Left renal cortex interstitium (tissue), 4 donors: ENCODE data around the gene TMEM131. TPM values are rescaled to one million over a fixed set of nuclear protein-coding genes. Genes with fewer than 3 reads are reported as not detected.
"Not testable (repeated sequence)": the region's sequence is repeated elsewhere in the genome, so short reads cannot be mapped to it uniquely, and the experiment has no call there.

Source experiments
- DNase-seq, 4 donors: peaks; one replicate each; pipeline ENCODE4 v3.0.0-alpha.2; 2013; ENCODE audit warnings: low read depth in 4 of 4, low spot score in 2 of 4, missing footprints in 1 of 4
- polyA plus RNA-seq, 4 donors: library from polyadenylated mRNA; unstranded; fragments of 120-200 nt; gene quantifications; one replicate each; pipeline ENCODE4 v1.2.1, GENCODE V29; 2013; ENCODE audit not compliant: insufficient read length in 4 of 4

The TMEM131 gene
- polyA plus RNA-seq, 4 donors = 39.2 to 49.8 (median 45.4) TPM

DNA sequence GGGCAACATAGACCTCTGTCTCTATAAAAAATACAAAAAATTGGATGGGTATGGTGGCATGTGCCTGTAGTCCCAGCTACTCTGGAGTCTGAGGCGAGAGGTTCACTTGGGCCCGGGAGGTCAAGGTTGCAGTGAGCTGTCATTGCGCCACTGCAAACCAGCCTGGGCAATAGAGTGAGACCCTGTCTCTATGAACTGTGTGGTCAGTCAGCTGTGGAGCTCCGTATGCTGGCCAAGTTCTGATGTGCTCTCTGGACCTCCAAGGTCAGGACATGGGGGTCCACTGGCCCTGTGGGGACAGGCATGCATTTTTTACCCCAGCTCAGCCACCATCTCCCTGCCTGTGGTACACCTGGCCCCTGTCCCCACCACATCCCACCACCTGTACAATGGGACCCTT is 71.6 kb downstream of the TMEM131 start:
- DNase-seq = no peak

DNA sequence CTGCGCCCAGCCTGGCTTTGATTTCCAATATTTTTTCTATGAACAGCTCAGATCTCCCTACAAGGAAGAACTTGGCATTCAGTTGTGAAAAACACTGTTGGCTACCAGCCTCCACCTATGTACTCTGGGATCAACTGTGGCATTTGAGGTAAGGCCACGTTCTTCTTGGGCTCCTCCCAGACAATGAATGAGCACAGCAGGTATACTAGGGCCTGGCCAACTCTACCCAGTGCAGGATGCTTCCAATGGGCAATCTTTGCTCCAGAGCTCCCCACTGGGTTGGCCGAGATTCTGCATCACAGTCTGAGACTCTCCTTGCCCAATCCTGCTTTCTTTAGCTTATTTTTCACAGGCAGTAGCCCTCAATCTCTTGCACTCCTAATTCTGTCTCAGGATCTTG is 75.9 kb downstream of the TMEM131 start:
- no peak for DNase-seq

DNA sequence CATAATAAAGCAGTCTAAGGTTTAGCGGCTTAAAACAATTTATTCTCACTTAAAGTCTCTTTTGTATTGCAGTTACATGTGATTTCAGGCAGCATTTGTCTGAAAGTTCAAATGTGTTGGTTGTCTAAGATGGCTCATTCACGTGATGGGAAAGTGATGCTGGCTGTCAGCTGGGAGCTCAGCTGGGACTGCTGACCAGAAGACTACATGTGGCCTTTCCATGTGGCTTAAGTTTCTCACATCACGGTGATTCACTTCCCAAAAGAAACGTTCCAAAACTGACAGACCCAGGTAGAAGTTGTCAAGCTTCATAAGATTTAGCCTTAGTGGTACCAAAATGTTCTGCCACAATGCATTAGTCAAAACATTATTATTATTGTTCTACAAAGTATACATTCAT is 76.9 kb downstream of the TMEM131 start:
- no peak for DNase-seq

DNA sequence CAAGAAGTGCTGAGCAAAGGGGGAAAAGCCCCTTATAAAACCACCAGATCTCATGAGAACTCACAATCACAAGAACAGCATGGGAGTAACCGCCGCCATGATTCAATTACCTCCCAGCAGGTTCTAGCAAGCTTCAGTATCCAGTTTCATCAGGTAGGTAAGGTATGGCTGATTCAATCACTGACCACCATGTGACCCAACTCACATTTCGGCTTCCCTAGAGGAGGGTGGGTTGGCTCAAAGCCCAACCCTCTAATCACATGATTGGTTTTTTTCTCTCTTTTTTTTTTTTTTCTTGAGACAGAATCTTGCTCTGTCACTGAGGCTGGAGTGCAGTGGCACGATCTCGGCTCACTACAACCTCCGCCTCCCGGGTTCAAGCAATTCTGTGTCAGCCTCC is 78.1 kb downstream of the TMEM131 start:
- not testable (repeated sequence) for DNase-seq

DNA sequence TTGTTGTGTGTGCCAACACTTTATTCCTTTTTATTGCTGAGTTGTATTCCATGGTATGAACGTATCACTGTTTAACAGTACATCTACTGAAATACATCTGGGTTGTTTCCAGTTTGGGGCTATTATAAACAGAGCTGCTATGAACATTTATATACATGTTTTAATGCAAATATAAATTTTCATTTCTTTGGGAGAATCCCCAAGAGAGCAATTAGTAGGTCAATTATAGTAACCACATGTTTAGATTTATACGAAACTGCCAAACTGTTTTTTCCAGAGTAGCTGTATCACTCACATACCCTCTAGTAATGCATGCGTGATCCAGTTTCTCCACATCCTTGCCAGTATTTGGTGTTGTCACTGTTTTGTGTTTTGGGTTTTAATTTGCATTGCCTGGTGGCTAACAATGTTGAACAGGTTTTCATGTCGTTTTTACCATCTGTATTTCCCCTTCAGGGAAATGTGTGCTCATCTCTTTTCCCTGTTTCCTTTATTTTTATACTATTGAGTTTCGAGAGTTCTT is 81.0 kb downstream of the TMEM131 start:
- no peak for DNase-seq

DNA sequence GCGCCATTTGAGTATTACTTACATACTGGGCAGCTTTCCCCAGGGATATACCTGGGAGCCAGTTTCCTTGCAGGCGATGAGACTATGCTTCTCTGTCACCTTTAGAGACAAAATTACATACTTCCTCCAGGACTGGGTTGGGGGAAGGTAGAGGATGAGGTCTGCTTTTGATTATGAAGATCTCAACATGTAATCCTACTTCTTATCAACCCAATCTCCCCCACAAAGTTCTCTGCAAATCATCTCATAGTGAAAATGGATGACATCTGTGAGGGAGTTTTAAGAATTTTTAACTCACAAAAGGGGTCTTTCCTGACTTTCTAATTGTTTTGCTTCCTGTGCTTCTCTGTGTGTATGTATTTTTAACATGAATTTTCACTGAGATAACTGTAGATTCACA is 81.9 kb downstream of the TMEM131 start:
- no peak for DNase-seq

DNA sequence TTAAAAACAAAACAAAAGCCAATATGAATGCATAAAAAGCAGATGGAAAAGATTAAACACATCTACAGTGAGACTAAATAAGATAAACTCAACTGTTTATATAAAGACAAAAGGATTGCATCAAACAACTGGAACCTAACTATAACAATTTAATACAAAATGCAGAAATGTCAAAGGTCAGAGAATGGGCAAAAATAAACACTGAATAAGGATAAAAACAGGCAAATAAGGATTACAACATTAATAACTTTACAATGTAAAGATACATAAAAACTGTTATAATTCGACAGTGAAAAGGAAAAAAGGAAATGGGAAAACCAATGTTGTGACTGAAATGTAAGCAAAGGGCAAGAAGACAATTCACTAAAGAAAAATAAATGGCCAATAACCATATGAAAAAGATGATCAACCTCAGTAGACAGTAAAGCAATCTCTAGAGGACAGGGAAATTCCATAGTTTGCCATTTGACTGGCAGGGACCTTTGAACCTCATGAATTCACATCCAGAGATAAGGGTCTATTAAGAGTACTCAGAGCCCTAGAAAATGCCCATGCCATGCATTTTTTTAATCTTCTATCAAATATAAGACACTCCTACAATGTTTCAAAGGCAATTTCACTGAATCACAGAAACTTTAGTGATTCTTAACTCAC is 83.7 kb downstream of the TMEM131 start:
- DNase-seq = no peak

DNA sequence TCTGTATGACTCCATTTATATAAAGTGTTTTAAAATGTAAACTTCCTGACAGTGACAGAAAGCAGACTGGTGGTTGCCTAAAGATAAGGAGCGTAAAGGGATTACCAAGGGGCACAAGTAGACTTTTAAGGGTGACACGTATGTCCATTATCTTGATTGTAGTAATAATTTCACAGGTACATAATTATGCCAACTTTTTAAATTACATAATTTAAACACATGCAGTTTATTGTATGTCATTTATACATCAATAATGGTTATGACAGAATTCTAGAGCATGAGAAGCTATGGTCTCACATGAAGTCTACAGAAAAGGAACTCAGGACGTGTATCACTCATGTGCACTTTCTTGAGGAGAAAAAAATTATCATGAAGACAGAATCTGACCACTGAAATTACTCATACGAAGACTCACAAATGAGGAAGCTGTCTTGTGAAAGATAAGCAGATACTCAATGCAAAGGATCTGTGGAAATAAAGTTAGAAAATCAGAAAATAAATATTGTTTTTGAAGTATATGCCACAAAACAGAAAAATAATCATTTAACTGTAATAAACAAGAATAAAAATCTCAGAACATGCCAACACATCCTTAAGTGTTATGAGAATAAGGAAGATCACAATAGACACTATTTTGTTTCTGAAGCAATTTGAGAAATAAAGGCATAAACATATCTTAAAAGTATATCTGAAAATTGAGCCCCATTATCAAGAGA is 84.4 kb downstream of the TMEM131 start:
- no peak for DNase-seq

DNA sequence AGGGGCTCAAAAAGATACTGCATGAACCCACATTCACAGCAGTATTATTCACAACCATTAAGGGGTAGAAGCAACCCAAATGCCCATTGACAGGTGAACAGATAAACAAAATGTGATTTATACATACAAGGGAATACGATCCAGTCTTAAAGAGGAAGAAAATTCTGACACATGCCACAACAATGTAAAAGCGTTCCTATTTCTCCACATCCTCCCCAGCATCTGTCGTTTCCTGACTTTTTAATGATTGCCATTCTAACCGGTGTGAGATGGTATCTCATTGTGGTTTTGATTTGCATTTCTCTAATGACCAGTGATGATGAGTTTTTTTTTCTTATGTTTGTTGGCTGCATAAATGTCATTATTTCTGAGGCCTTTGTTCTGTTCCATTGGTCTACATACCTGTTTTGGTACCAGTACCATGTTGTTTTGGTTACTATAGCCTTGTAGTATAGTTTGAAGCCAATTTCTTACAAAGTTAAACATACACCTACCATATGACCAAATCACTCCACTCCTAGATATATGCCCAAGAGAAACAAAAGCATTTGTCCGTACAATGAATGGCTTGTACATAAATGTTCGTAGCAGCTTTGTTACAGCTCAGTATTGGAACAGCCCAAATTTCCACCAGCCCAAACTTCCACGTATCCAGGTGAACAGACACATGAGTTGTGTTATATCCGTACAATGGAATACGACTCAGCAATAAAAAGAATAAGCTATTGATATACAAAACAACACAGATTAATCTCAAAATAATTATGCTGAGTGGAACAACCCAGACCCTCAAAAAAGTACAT is 85.1 kb downstream of the TMEM131 start:
- no peak for DNase-seq

DNA sequence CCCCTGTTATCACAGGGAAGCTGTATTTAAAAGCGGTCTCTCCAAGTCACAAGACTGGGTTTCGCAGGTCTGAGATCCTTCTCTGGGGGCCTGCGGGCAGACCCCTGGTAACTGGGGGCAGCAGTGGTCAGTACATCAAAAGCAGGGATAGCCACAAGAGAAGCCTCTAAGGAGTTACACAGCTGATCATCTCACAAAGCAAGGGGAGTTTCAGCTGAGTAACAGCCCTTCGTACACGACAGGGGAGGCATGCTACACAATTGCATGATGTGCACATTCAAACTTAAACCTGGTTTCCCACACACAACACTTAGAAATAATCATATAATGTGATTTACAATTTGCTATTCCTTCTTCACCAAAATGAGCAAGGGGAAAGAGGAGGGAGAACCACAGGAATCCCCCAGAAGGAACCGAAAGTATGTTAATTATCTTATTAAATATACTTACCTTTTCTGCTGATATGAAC is 87.5 kb downstream of the TMEM131 start:
- no peak for DNase-seq

DNA sequence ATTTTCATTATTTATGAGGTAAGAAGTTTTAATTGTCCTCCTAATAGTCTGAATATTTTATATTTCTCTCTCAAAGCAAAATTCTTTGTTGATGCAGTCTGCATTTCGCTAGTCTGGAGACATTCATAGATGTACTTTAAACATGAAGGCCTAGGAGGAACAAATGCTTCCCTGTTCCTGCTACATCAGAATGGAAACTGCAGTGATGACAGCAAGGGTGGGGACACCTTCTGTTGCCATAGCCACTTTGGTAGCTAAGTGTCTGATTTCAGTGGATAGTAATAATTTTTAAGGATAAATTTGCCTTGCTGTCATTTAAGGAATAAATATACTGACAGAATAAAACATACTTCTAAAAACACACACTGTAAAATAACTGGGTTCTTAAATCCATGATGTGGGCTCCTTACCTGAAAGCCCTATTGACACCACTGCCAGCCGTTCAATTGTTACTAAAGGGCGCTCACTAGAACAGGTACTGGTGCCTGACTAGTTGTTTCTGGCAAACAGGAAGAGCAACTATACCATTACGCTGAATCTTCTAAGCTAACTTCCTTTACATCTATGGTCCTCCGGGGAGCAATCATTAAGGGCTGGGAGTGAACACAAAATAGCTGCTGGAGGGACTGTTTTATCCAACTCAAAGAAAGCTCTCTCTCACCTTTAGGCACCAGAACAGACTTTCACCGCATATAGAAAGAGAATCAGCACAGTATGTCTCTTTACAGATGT is 88.2 kb downstream of the TMEM131 start:
- DNase-seq = no peak

DNA sequence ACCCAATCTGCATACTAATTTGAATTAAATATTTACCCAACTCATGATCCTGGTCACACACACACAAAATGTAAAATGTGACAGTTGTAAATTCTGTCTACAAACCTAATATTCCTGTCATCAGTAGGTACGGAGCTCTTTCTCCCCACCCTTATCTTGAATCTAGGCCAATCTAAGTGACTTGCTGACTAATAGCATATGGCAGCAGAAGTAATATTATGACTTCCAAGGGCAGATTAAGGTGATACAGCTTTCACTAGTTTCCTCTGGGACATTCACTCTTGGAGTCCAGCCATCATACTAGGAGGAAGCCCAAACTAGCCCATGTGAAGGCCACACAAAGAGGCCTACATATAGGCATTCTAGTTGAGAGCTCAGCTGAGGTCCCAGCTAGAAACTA is 89.4 kb downstream of the TMEM131 start:
- DNase-seq = no peak

DNA sequence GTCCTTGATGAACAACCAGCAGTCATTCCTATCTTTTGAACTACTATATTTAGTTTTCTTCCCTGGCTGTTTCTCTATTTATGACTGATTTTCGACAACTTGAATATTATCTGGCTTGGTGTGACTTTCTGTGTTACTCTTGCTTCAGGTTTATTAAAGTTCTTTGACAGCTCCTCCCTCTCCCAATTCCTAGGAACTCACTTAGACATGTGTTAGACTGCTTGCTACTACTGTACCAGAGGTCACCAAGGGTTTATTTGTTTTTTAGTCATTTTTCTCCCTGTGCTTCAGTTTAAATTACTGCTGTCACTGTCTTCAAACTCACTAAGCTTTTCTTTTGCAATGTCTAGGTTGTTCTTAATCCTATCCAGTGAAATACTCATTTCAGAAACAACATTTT is 90.5 kb downstream of the TMEM131 start:
- no peak for DNase-seq

DNA sequence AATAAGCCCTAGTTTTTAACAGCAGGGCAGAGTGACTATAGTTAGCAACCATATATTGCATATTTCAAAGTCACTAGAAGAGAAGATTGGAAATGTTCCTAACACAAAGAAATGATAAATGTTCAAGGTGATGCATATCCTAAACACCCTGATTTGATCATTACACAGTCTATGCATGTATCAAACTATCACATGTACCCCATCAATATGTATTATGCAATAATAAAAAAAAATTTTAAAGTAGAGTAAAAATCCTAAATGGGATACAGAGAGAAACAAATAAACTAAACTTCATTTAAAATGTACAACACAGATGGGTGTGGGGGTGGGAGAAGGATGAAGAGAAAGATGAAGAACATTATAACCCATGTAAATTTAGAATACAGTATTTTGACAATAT is 93.9 kb downstream of the TMEM131 start:
- DNase-seq = no peak

DNA sequence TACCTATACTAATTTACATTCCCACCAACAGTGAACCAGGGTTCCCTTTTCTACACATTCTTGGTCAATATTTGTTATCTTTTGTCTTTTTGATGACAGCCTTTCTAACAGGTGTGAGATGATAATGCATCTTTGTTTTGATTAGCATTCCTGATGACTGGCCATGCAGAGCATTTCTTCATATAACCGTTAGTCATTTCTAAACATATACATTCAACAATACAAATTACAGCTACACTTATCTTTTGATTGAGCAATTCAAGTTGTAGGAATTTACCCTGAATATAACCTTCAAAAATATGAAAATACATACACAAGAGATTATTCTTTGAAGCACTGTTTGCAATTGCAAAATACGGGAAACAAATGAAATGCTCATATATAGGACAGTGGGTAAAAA is 94.9 kb downstream of the TMEM131 start:
- DNase-seq = no peak

DNA sequence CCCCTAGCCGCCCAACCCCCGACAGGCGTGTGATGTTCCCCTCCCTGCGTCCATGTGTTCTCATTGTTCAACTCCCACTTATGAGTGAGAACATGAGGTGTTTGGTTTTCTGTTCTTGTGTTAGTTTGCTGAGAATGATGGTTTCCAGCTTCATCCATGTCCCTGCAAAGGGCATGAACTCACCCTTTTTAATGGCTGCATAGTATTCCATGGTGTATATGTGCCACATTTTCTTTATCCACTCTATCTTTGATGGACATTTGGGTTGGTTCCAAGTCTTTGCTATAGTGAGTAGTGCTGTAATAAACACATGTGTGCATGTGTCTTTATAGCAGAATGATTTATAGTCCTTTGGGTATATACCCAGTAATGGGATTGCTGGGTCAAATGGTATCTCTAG is 102.7 kb downstream of the TMEM131 start:
- DNase-seq = not testable (repeated sequence)

DNA sequence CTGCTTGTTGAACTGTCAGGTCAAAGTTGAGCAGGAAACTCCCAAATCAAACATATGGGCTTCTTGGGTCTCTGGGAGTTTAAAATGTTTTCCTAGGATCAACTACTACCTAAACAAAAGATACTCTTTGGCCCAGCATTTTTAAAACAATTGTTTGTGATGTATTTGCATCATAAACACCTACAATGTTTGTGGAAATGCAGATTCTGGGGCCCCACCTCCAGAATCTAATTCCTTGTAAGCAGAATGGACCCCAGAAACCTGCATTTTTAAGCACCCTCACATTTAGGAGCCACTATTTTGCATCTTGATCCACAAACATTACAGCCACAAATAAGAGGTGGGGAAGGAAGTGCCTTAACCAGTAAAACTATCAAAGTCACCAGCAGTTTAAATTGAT is 104.1 kb downstream of the TMEM131 start:
- DNase-seq = no peak

DNA sequence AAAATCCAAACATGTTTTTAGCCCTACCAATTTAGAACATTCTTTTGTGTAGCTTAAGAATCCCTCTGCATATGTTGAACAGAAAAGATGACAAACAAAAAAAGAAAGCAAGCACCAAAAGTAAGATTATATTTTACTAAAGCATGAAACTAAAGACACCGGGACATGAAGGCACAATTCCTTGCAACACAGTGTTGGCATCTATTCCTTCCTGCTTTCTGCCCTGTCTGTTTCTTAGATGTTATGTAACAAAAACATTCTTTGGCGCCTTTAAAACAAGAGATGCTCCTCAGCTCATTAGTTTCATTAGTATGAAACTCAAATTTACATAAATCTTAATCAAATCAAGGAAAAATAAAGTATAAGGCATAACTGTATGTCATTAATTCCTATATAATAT is 106.6 kb downstream of the TMEM131 start:
- no peak for DNase-seq

DNA sequence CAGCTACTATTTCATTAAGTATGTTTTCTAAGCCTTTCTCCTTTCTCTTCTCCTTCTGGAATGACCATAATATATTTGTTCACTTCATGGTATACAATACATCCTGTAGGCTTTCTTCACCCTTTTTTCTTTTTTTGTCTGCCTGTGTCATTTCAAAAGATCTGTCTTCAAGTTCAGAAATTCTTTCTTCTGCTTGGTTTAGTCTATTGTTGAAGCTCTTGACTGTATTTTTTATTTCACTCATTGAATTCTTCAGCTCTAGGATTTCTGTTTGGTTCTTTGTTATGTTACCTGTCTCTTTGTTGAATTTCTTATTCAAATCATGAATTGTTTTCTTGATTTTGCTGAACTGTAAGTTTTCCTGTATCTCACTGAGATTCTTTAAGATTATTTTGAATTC is 109.9 kb downstream of the TMEM131 start:
- no peak for DNase-seq

DNA sequence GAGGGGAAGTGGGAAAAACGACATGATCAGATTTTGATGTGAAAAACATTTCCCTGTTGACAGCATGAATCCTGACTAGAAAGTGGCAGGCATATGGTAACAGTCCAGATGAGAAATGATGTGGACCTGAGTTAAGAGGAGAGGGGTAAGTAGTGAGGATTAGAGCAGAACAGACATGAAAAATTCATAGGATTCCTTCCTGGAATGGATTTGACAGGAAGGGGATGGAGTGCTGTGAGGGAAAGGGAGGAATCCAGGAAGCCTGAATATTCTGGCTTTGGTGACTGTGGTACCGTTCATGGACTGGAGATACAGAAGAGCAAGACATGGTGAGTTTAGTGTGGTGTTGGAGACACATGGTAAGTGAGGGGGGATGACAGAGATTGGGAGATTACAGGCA is 115.4 kb downstream of the TMEM131 start:
- no peak for DNase-seq

DNA sequence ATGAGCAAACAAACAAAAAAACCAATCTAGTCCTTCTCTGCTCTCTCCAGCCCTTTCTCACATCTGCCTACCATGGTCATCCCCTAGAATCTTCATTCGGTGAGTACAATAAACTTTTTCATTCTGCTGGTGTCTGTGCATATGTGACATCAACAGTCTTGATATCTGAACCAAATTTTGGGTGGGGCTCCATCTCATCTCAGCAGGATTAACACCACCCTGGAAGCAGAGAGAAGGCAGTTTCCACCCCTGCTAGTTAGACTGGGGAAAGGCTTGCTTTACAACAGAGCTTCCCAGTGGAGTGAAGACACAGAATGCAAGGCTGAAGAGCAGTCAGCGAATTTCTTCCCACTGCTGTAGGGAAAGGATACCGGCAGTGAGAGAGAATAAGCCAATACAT is 116.9 kb downstream of the TMEM131 start:
- DNase-seq = no peak
